ENCODE measurements around the gene BMP2K. TPM values are rescaled to one million over a fixed set of nuclear protein-coding genes. Genes with fewer than 3 reads are reported as not detected.

The BMP2K gene
- total RNA-seq, 6 experiments from 2014 or later, result 32.3 to 53.5 (median 43.0) TPM

DNA sequence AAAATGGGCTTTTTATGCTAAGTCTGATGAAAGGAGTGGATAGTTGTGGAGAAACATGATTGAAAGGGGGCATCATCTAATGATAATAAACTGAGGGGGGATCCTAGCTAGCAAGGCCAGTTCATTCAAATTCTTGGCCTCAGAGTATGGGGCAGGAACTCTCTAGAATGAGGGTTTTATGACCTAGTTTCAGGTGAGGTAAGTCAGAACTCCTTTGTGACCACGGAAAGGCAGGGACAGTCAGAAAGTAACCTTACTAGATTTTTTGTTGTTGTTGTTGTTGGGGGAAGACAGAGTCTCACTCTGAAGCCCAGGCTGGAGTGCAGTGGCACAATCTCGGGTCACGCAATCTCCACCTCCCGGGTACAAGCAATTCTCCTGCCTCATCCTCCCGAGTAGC is 164.6 kb downstream of the BMP2K start:
- peaks cover 33% of the 10 kb centered on the region for H3K4me1 Mint-ChIP-seq (ENCODE audit: low read depth)
- no peaks in the 10 kb centered on the region for H3K9me3 Mint-ChIP-seq
- no peak overlapping the region for H3K4me3 Mint-ChIP-seq
- H3K27me3 Mint-ChIP-seq (ENCODE audit: insufficient read depth), result peaks cover 23% of the 10 kb centered on the region
- H3K36me3 Mint-ChIP-seq (ENCODE audit: low read depth), result no peaks in the 10 kb centered on the region
- H3K27ac Mint-ChIP-seq, result no peak overlapping the region
- TF ChIP-seq, protein P1, sequence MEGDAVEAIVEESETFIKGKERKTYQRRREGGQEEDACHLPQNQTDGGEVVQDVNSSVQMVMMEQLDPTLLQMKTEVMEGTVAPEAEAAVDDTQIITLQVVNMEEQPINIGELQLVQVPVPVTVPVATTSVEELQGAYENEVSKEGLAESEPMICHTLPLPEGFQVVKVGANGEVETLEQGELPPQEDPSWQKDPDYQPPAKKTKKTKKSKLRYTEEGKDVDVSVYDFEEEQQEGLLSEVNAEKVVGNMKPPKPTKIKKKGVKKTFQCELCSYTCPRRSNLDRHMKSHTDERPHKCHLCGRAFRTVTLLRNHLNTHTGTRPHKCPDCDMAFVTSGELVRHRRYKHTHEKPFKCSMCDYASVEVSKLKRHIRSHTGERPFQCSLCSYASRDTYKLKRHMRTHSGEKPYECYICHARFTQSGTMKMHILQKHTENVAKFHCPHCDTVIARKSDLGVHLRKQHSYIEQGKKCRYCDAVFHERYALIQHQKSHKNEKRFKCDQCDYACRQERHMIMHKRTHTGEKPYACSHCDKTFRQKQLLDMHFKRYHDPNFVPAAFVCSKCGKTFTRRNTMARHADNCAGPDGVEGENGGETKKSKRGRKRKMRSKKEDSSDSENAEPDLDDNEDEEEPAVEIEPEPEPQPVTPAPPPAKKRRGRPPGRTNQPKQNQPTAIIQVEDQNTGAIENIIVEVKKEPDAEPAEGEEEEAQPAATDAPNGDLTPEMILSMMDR (IDR thresholded peaks at IDR 0.05), result no peak
- DNase-seq, result no peak

DNA sequence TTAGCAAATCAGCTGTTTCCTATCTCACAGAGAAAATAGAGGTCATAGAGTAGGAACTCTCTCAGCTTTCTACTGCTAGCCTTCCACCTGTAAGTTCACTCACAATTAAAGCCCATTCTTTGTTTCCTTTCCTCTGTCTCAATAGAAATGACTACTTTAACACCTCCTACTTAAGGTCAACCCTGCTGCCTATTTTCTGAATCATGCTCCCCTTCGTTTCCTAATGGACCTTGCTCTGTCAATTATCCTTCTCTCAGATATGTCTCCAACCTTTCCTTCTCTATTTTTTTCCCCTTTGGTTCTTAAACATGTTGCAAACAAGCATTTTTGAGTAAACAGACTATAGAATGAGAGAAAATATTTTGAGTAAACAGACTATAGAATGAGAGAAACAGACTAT is 168.2 kb downstream of the BMP2K start:
- H3K36me3 Mint-ChIP-seq (ENCODE audit: low read depth), result no peaks in the 10 kb centered on the region; the same call in 1 of the 2 replicates
- H3K27ac Mint-ChIP-seq, result no peak overlapping the region
- H3K9me3 Mint-ChIP-seq, result no peaks in the 10 kb centered on the region; the same call in 1 of the 2 replicates
- H3K4me1 Mint-ChIP-seq (ENCODE audit: low read depth), result peaks cover 16% of the 10 kb centered on the region
- H3K27me3 Mint-ChIP-seq (ENCODE audit: insufficient read depth), result peaks cover 35% of the 10 kb centered on the region
- no peak for DNase-seq
- H3K4me3 Mint-ChIP-seq, result no peak overlapping the region
- TF ChIP-seq, protein P1 (IDR thresholded peaks at IDR 0.05), result no peak

DNA sequence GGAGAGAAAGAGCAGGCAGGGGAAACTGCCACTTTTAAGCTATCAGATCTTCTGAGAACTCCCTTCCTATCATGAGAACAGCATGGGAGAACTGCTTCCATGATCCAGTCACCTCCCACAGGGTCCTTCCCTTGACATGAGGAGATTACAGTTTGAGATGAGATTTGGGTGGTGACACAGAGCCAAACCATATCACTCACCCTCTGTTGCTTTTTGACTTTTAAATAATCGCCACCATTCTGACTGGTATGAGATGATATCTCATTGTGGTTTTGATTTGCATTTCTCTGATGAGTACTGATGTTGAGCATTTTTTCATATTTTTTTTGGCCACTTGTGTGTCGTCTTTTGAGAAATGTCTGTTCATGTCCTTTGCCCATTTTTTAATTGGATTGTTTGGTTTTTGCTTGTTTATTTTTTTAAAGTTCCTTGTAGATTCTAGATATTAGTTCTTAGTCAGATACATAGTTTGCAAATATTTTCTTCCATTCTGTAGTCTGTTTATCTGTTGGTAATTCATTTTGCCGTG is 169.6 kb downstream of the BMP2K start:
- DNase-seq, result peak; percentile 41
- H3K36me3 Mint-ChIP-seq (ENCODE audit: low read depth), result no peaks in the 10 kb centered on the region; the same call in 1 of the 2 replicates
- no peaks in the 10 kb centered on the region; the same call in 1 of the 2 replicates for H3K9me3 Mint-ChIP-seq
- peaks cover 35% of the 10 kb centered on the region for H3K27me3 Mint-ChIP-seq (ENCODE audit: insufficient read depth)
- no peak overlapping the region for H3K4me3 Mint-ChIP-seq
- peaks cover 9% of the 10 kb centered on the region for H3K4me1 Mint-ChIP-seq (ENCODE audit: low read depth)
- TF ChIP-seq, protein P1 (IDR thresholded peaks at IDR 0.05), result no peak
- no peak overlapping the region; the same call in 1 of the 2 replicates for H3K27ac Mint-ChIP-seq

DNA sequence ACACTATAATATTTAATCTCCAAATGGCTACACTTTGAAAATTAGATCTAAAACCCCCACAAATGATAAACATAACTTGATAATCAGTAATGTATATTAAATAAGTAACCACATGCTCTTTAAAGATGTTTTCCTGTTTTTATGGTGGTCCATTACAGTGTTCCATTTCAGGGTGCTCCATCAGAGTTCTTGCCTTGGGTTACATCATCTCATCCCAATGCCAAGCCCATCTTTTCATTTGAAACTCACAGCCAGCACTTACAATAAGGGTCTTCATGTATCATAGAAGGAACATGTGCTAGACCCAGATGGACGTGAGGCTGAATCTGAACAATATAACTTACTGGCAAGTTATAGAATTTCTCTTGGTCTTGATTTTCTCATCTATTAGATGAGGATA is 173.6 kb downstream of the BMP2K start:
- TF ChIP-seq, protein P1 (IDR thresholded peaks at IDR 0.05), result no peak
- no peak for DNase-seq
- H3K4me3 Mint-ChIP-seq, result no peak overlapping the region
- H3K27ac Mint-ChIP-seq, result no peak overlapping the region
- H3K9me3 Mint-ChIP-seq, result no peaks in the 10 kb centered on the region; the same call in 1 of the 2 replicates
- H3K27me3 Mint-ChIP-seq (ENCODE audit: insufficient read depth), result peaks cover 23% of the 10 kb centered on the region
- no peaks in the 10 kb centered on the region; the same call in 1 of the 2 replicates for H3K36me3 Mint-ChIP-seq (ENCODE audit: low read depth)
- peaks cover 9% of the 10 kb centered on the region for H3K4me1 Mint-ChIP-seq (ENCODE audit: low read depth)

DNA sequence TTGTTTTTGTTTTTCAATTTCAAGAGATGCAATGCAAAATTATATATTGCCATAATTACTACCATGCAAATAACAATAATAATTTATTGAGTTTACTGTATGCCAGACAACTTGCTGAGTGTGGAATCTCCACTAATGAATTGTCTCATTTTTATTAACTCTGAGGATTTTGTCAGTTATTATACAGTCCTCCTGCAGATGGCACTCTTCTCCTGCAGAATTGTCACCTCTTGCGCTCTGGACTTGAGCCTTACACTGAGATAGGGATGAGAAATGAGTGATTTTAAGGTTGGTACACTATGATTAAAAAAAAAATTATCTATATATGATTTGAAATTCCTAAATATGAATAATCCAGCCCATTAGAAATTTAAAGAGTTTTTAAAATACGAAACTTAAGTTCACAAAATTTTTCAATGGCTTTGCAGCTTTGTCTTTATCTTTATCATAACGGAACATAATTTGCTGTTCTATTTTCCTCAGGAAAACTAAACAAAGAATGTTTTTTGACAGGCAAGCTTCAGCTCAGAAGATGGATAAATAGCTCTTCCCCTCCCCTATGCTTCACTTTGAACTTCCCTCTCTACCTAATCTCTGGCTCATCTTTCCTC is 175.8 kb downstream of the BMP2K start:
- TF ChIP-seq, protein P1 (IDR thresholded peaks at IDR 0.05), result peak; percentile 87
- peak; percentile 21 for DNase-seq
- peaks cover 6% of the 10 kb centered on the region for H3K27me3 Mint-ChIP-seq (ENCODE audit: insufficient read depth)

More for the DNA sequence above, 175.8 kb downstream of the BMP2K start:
- H3K9me3 Mint-ChIP-seq, result no peaks in the 10 kb centered on the region
- no peaks in the 10 kb centered on the region for H3K4me1 Mint-ChIP-seq (ENCODE audit: low read depth)
- no peaks in the 10 kb centered on the region for H3K36me3 Mint-ChIP-seq (ENCODE audit: low read depth)
- H3K27ac Mint-ChIP-seq, result no peak overlapping the region
- no peak overlapping the region for H3K4me3 Mint-ChIP-seq

Measured in HFFc6 (cell line).